MCF 10A (cell line): ENCODE measurements around the gene SPARC. TPM values are rescaled to one million over a fixed set of nuclear protein-coding genes. Genes with fewer than 3 reads are reported as not detected.

ENCODE experiments used
- BruUV-seq: library from RNA; stranded (reverse); fragments of 400-500 nt; replicated peaks from 2 replicates; lab custom pipeline; 2021; lab: Mats Ljungman, UMichigan
- CTCF ChIA-PET: fragments of 300-600 bp; sonication (Branson Sonifier 250); formaldehyde crosslinking; extraction: SDS; loops from one replicate; lab custom pipeline; 2021; ENCODE audit warnings: antibody characterized with exemption, inconsistent platforms; lab: Yijun Ruan, JAX
- POLR2A ChIA-PET: fragments of 300-600, 350-650 bp; sonication (Branson Sonifier 250); formaldehyde crosslinking; extraction: SDS; loops from one replicate; lab custom pipeline; 2020; ENCODE audit warnings: antibody characterized with exemption, inconsistent platforms; lab: Yijun Ruan, JAX
- DNase-seq: peaks from one replicate; pipeline ENCODE4 v3.0.0-alpha.2; 2018; ENCODE audit not compliant: unreplicated experiment
- H3K27ac Mint-ChIP-seq: one replicate; pipeline ENCODE4 v1.8.0; 2022; ENCODE audit warnings: mild to moderate bottlenecking, low read depth, mixed read lengths; ENCODE audit not compliant: unreplicated experiment
- H3K27me3 Mint-ChIP-seq: one replicate; pipeline ENCODE4 v1.8.0; 2022; ENCODE audit warnings: mixed read lengths; ENCODE audit not compliant: insufficient read depth, unreplicated experiment
- H3K36me3 Mint-ChIP-seq: one replicate; pipeline ENCODE4 v1.8.0; 2022; ENCODE audit warnings: mild to moderate bottlenecking, moderate library complexity, mixed read lengths; ENCODE audit not compliant: insufficient read depth, unreplicated experiment
- H3K4me1 Mint-ChIP-seq: one replicate; pipeline ENCODE4 v1.8.0; 2022; ENCODE audit warnings: mixed read lengths; ENCODE audit not compliant: insufficient read depth, unreplicated experiment
- H3K4me3 Mint-ChIP-seq: one replicate; pipeline ENCODE4 v1.8.0; 2022; ENCODE audit warnings: mild to moderate bottlenecking, moderate library complexity, mixed read lengths; ENCODE audit not compliant: unreplicated experiment
- H3K9me3 Mint-ChIP-seq: one replicate; pipeline ENCODE4 v1.8.0; 2022; ENCODE audit warnings: mixed read lengths; ENCODE audit not compliant: unreplicated experiment
- intact Hi-C: fragments of 100-400 bp; cut with micrococcal nuclease; formaldehyde crosslinking; loops from 2 replicates; pipeline ENCODE4 v1.14.1; 2022
- total RNA-seq: library from RNA; stranded (reverse); gene quantifications from 2 replicates; pipeline ENCODE4 v1.2.3, GENCODE V29; 2022
- TF ChIP-seq, protein P1 (sequence below): fragments of 200-600 bp; IDR thresholded peaks from one replicate; pipeline ENCODE4 v1.8.0; 2022; ENCODE audit warnings: antibody characterized with exemption, mild to moderate bottlenecking; ENCODE audit not compliant: unreplicated experiment

SPARC gene
- total RNA-seq, 1 experiment from 2014 or later: 32.6 TPM

DNA sequence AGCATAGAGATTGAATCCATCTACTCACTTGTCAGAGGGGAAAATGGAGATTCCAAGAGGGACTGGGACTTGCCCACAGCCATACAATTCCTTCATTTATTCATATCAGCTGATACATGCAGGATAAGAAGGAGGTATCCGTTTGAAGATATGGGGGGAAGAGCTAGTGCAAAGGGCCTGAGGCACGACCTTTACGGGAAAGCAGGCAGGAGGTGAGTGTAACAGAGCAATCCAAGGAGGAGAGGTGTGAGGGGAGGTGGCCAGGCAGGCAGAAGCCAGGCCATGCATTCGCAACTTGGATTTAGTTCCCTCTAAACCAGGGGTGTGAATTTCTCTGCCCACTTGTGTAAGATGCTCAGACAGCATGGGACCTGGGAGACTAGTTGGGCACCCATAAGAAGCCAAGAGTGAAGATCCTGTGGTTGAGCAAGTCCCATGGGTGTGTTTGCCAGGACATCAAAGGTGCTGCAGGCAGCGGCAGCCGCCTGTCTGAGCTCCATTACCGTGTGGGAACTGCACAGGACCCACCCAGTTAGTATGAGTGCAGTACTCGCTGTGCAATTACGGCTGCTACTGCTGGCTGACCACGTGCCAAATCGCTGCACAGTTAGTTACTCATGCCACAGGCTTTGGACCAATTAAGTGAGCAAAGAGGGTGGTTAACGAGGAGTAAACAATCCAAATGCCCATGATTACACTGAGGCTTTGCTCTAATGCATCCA, 64.2 kb downstream of the SPARC start:
- peak; percentile 82 for DNase-seq
- Mint-ChIP-seq H3K27me3 (no peaks in the 10 kb centered on the region), H3K36me3 (no peaks in the 10 kb centered on the region), H3K9me3 (no peaks in the 10 kb centered on the region), H3K27ac (no peak overlapping the region), H3K4me3 (no peak overlapping the region), H3K4me1 (peaks cover 62% of the 10 kb centered on the region)
- POLR2A ChIA-PET: interaction anchor here (1.0 to 25.1 kb wide), 9 partner anchors 3 to 54 kb away, joined by 3 to 535 read pairs (median 8); partner anchors contain the start of gene FAT2
- CTCF ChIA-PET: interaction anchor here (0.8 to 18.4 kb wide), 10 partner anchors 8 to 171 kb away, joined by 3 to 174 read pairs (median 4); no protein-coding TSS in a partner anchor
- intact Hi-C loops: no loop called here
- TF ChIP-seq, protein P1, sequence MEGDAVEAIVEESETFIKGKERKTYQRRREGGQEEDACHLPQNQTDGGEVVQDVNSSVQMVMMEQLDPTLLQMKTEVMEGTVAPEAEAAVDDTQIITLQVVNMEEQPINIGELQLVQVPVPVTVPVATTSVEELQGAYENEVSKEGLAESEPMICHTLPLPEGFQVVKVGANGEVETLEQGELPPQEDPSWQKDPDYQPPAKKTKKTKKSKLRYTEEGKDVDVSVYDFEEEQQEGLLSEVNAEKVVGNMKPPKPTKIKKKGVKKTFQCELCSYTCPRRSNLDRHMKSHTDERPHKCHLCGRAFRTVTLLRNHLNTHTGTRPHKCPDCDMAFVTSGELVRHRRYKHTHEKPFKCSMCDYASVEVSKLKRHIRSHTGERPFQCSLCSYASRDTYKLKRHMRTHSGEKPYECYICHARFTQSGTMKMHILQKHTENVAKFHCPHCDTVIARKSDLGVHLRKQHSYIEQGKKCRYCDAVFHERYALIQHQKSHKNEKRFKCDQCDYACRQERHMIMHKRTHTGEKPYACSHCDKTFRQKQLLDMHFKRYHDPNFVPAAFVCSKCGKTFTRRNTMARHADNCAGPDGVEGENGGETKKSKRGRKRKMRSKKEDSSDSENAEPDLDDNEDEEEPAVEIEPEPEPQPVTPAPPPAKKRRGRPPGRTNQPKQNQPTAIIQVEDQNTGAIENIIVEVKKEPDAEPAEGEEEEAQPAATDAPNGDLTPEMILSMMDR: no peak
- no TSS peak for BruUV-seq

DNA sequence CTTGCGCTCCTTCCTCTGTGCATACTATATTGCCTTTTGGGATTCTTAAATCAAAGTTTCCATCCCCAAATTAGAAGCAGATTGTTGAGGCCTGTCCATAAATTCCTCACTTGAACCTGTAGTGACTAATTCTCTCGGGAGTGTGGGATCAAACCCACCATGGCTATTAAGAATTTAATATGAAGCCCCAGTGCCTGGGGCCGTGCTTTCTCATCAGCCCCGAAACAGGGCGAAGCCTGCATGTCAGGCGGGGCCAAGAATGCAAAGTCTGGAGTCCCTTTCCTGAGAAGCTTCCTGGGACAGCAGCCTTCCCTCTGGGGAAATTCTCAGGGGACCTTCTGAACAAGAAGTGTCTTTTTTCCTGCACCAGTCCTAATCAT, 66.3 kb downstream of the SPARC start:
- DNase-seq: peak; percentile 64
- Mint-ChIP-seq H3K27me3 (no peaks in the 10 kb centered on the region), H3K9me3 (no peaks in the 10 kb centered on the region), H3K4me3 (no peak overlapping the region), H3K36me3 (no peaks in the 10 kb centered on the region), H3K4me1 (peaks cover 76% of the 10 kb centered on the region), H3K27ac (peak overlapping the region; percentile 28)
- ChIA-PET CTCF (interaction anchor here (1.2 to 18.4 kb wide), 5 partner anchors 7 to 49 kb away, joined by 4 to 174 read pairs (median 69); no protein-coding TSS in a partner anchor), POLR2A (interaction anchor here (1.1 to 25.1 kb wide), 12 partner anchors 1 to 368 kb away, joined by 3 to 535 read pairs (median 40); partner anchors contain the start of genes FAT2, G3BP1, GM2A and SLC36A1)
- TF ChIP-seq, protein P1: no peak
- intact Hi-C loops: no loop called here
- BruUV-seq: no TSS peak

DNA sequence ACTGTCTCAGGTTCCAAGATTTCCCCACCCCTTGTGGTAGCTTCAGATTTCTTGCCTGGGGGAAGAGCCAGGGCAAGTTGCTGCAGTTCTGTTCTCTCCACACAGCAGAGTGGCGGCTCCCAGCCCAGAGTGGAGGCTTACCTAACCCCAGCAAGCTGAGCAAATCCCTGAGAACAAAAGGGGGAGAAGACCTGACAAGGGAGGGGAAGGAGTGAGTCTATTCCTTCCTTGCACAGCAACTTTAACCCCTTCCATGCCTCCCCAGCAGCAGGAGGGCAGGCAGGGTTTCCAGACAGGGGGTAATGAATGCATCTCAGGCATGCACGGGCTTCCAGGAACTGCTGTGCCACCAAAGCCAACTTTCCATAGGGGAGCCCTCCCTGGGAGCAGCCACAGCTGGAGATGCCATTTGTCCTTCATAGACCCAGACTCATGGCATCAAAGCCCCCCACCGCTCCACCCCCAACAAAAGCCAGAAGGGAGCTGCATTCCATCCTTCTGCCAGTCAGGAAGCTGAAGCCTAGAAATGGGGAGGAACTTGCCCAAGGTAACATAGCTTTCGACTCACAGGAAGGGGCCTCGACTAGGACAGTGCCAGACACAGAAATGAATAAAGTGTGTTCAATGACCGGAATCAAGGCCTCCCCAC, 66.8 kb downstream of the SPARC start:
- ChIA-PET POLR2A (interaction anchor here (1.0 to 25.1 kb wide), 16 partner anchors 1 to 367 kb away, joined by 3 to 535 read pairs (median 10); partner anchors contain the start of genes FAT2, G3BP1, GM2A and SLC36A1), CTCF (interaction anchor here (0.6 to 18.4 kb wide), 17 partner anchors 8 to 153 kb away, joined by 3 to 174 read pairs (median 4); no protein-coding TSS in a partner anchor)
- Mint-ChIP-seq H3K27ac (peak overlapping the region; percentile 28), H3K9me3 (no peaks in the 10 kb centered on the region), H3K36me3 (no peaks in the 10 kb centered on the region), H3K27me3 (no peaks in the 10 kb centered on the region), H3K4me1 (peaks cover 81% of the 10 kb centered on the region), H3K4me3 (no peak overlapping the region)
- no TSS peak for BruUV-seq
- intact Hi-C loops: loop anchor here (5.0 kb wide), 1 partner anchor 48 kb away; no protein-coding TSS in a partner anchor
- peak; percentile 99 for DNase-seq
- TF ChIP-seq, protein P1: no peak
